Measurements from ENCODE around the gene HIP1R. TPM values are rescaled to one million over a fixed set of nuclear protein-coding genes. Genes with fewer than 3 reads are reported as not detected.

The HIP1R gene
- total and polyA plus RNA-seq, 2 of the 8 experiments (the other 6 are each of a cell fraction or from before 2014, with no cell fraction given), result 11.2 to 14.5 TPM

- POLR2A ChIA-PET (ENCODE audit: partially characterized antibody), result interaction anchor here (0.6 to 1.5 kb wide), 3 partner anchors 12 to 78 kb away, joined by 3 to 7 read pairs (median 5); no protein-coding TSS in a partner anchor
Measured at GRCh38 chr12:122876731-122877130, 41.5 kb downstream of the HIP1R start.

More at GRCh38 chr12:122876731-122877130, 41.5 kb downstream of the HIP1R start:
- peaks cover 6 to 23% (median 8%) of the 10 kb centered on the region in 4 experiments for H3K4me1 ChIP-seq (replicated peaks in 1 of 4; ENCODE audit: control insufficient read depth in 3 of 4, insufficient read depth in 4 of 4, low read length in 3 of 4)
- no peaks in the 10 kb centered on the region for H3K23me2 ChIP-seq (ENCODE audit: low read depth, low read length)
- no peak overlapping the region for H3K4me2 ChIP-seq (ENCODE audit: insufficient read depth in 1 of 2, low read depth in 2 of 2, low read length in 2 of 2)
- no peak overlapping the region for H2BK120ac ChIP-seq (replicated peaks; ENCODE audit: low read depth, low read length)
- H3K4ac ChIP-seq (replicated peaks; ENCODE audit: insufficient read length, low read depth, low read length), result no peak overlapping the region
- H4K91ac ChIP-seq (replicated peaks; ENCODE audit: insufficient read length, low read length), result no peak overlapping the region
- DNase-seq (ENCODE audit: low read depth in 1 of 2, low spot score in 2 of 2), result no peak
- no peak overlapping the region for H2AFZ ChIP-seq (ENCODE audit: low read length)
- H2BK15ac ChIP-seq (ENCODE audit: low read length), result no peak overlapping the region
- no peak for TF ChIP-seq KDM5A (IDR thresholded peaks at IDR 0.05; ENCODE audit: low read length)
- no peak for TF ChIP-seq SIRT6 (IDR thresholded peaks at IDR 0.05; ENCODE audit: low read length)
- no peak for TF ChIP-seq TEAD4 (IDR thresholded peaks at IDR 0.05; ENCODE audit: low read depth, low read length)
- no peak for TF ChIP-seq POLR2AphosphoS5 (IDR thresholded peaks at IDR 0.05; ENCODE audit: low read depth, low read length)
- TF ChIP-seq BCL11A (IDR thresholded peaks at IDR 0.05; ENCODE audit: low read depth in 2 of 2, low read length in 2 of 2), result no peak
- TF ChIP-seq EZH2 (IDR thresholded peaks at IDR 0.05; ENCODE audit: low read depth, low read length, severe bottlenecking), result no peak
- no peak for TF ChIP-seq CBX5 (IDR thresholded peaks at IDR 0.05; ENCODE audit: low read depth, low read length)
- TF ChIP-seq SP1 (IDR thresholded peaks at IDR 0.05; ENCODE audit: low read depth, low read length), result no peak
- no peaks in the 10 kb centered on the region for H3K36me3 ChIP-seq (ENCODE audit: control insufficient read depth in 2 of 4, insufficient read depth in 4 of 4, low read length in 3 of 4)
- no peak overlapping the region for H3K4me3 ChIP-seq (ENCODE audit: extremely low read depth in 1 of 4, insufficient read depth in 2 of 4, low read depth in 3 of 4, low read length in 4 of 4)
- no peak overlapping the region for H4K8ac ChIP-seq (ENCODE audit: extremely low read depth, insufficient read depth, low read length)
- no peak overlapping the region for H3K9ac ChIP-seq (replicated peaks in 1 of 4; ENCODE audit: extremely low read depth in 1 of 4, low read depth in 3 of 4, low read length in 3 of 4)
- CTCF ChIA-PET (ENCODE audit: partially characterized antibody), result interaction anchor here (1.3 to 2.3 kb wide), 3 partner anchors 12 to 72 kb away, joined by 3 to 7 read pairs (median 6); no protein-coding TSS in a partner anchor
- no peak overlapping the region for H4K5ac ChIP-seq (ENCODE audit: insufficient read length, low read depth, low read length)
- H3K79me2 ChIP-seq (ENCODE audit: control insufficient read depth in 1 of 2, insufficient read depth in 2 of 2, low read length in 2 of 2), result peaks cover 0 to 10% of the 10 kb centered on the region in 2 experiments; a peak in 1 of 4 replicates
- peaks cover 25 to 76% (median 73%) of the 10 kb centered on the region in 4 experiments for H3K27me3 ChIP-seq (replicated peaks in 1 of 4; ENCODE audit: control insufficient read depth in 3 of 4, extremely low read depth in 1 of 4, insufficient read depth in 3 of 4, low read length in 3 of 4)
- H2AK5ac ChIP-seq (ENCODE audit: low read depth, low read length), result no peak overlapping the region
- no peak overlapping the region for H2BK5ac ChIP-seq (ENCODE audit: low read depth, low read length)
- 80% methylated on average over 3 of the region's 3 CpGs; no CpG with 5 or more reads in 1 of the 2 experiments for WGBS, 2 experiments (ENCODE audit: extremely low coverage in 1 of 2, insufficient coverage in 1 of 2, insufficient read length in 1 of 2, insufficient replicate concordance in 2 of 2, low coverage in 1 of 2, low lambda C conversion rate in 2 of 2, missing lambda C conversion rate in 1 of 2)
- no peak overlapping the region for H3K23ac ChIP-seq (ENCODE audit: insufficient read length)
- no peak for FAIRE-seq
- H3K79me1 ChIP-seq (ENCODE audit: low read depth, low read length), result peaks cover 4% of the 10 kb centered on the region; the same call in 1 of the 2 replicates
- no peak overlapping the region for H3K18ac ChIP-seq (ENCODE audit: extremely low read depth, low read length)
- no peaks in the 10 kb centered on the region for H3K9me3 ChIP-seq (ENCODE audit: insufficient read depth in 2 of 2, low read depth in 1 of 2, low read length in 1 of 2)
- no peak overlapping the region for H2BK12ac ChIP-seq (ENCODE audit: low read depth, low read length)
- H3K56ac ChIP-seq (replicated peaks; ENCODE audit: insufficient read length, low read depth, low read length), result no peak overlapping the region
- H3K27ac ChIP-seq (ENCODE audit: low read depth, low read length), result no peak overlapping the region
- no peak overlapping the region for H3K14ac ChIP-seq (ENCODE audit: insufficient read length)
- H2BK20ac ChIP-seq (ENCODE audit: low read length), result no peak overlapping the region
- H4K20me1 ChIP-seq (replicated peaks in 1 of 2; ENCODE audit: control insufficient read depth in 1 of 2, insufficient read depth in 2 of 2, low read length in 2 of 2), result peaks cover 50 to 69% of the 10 kb centered on the region in 2 experiments
